HepG2 (cell line): ENCODE data around the gene RGS19. TPM values are rescaled to one million over a fixed set of nuclear protein-coding genes. Genes with fewer than 3 reads are reported as not detected.
A peak's percentile ranks its signal among the peaks of the same experiment; 100 is the strongest.

Source experiments
- AKAP8 ChIP-seq: sonication (generic); formaldehyde crosslinking; IDR thresholded peaks from 2 replicates; pipeline ENCODE4 v1.5.1; 2020; ENCODE audit warnings: mild to moderate bottlenecking, missing genetic modification reagents
- KDM3A ChIP-seq: IDR thresholded peaks from 2 replicates; pipeline ENCODE4 v1.6.1; 2018; ENCODE audit warnings: low read depth, missing compliant biosample characterization
- MAZ ChIP-seq, 2 experiments: sonication (generic) in 1 of 2; formaldehyde crosslinking in 1 of 2; IDR thresholded peaks; 2 replicates each; pipeline versions ENCODE4 v1.5.0 to v1.6.1; 2012 to 2020; ENCODE audit warnings: low read depth in 2 of 2, mild to moderate bottlenecking in 2 of 2, borderline replicate concordance in 1 of 2, improper control_type of control experiment in 1 of 2, low read length in 1 of 2, missing genetic modification reagents in 1 of 2, moderate library complexity in 1 of 2
- NR2F2 ChIP-seq: IDR thresholded peaks from 2 replicates; pipeline ENCODE4 v1.6.1; 2012; ENCODE audit warnings: low read depth, inconsistent platforms, borderline replicate concordance
- RBM22 ChIP-seq: fragments of 200-400 bp; formaldehyde crosslinking; optimal IDR thresholded peaks from 2 replicates; pipeline ENCODE3; 2017; ENCODE audit warnings: mild to moderate bottlenecking, low read length, moderate library complexity
- RFX3 ChIP-seq: IDR thresholded peaks from 2 replicates; pipeline ENCODE4 v1.6.1; 2016; ENCODE audit warnings: missing biosample characterization, missing genetic modification reagents
- SIX1 ChIP-seq: sonication (generic); formaldehyde crosslinking; IDR thresholded peaks from 2 replicates; pipeline ENCODE4 v1.4.0; 2020; ENCODE audit warnings: missing genetic modification reagents, borderline replicate concordance
- ZNF138 ChIP-seq: sonication (generic); formaldehyde crosslinking; IDR thresholded peaks from 2 replicates; pipeline ENCODE4 v1.5.0; 2020; ENCODE audit warnings: mild to moderate bottlenecking, low read depth, missing genetic modification reagents
- ZNF33B ChIP-seq: sonication (generic); formaldehyde crosslinking; IDR thresholded peaks from 2 replicates; pipeline ENCODE4 v1.5.1; 2020; ENCODE audit warnings: mild to moderate bottlenecking, missing genetic modification reagents
- ZNF383 ChIP-seq: sonication (generic); formaldehyde crosslinking; IDR thresholded peaks from 2 replicates; pipeline ENCODE4 v1.4.0; 2020; ENCODE audit warnings: missing genetic modification reagents, mild to moderate bottlenecking, borderline replicate concordance
- ZNF432 ChIP-seq: sonication (generic); formaldehyde crosslinking; IDR thresholded peaks from 2 replicates; pipeline ENCODE4 v1.5.0; 2020; ENCODE audit warnings: missing genetic modification reagents, mild to moderate bottlenecking, borderline replicate concordance
- ZNF510 ChIP-seq: sonication (generic); formaldehyde crosslinking; IDR thresholded peaks from 2 replicates; pipeline ENCODE4 v1.4.0; 2020; ENCODE audit warnings: low read depth, mild to moderate bottlenecking, missing genetic modification reagents
- ZNF761 ChIP-seq: sonication (generic); formaldehyde crosslinking; conservative IDR thresholded peaks from 2 replicates; pipeline ENCODE4 v1.4.0; 2020; ENCODE audit warnings: mild to moderate bottlenecking, missing genetic modification reagents
- ZNF883 ChIP-seq: sonication (generic); formaldehyde crosslinking; IDR thresholded peaks from 2 replicates; pipeline ENCODE4 v1.5.1; 2020; ENCODE audit warnings: mild to moderate bottlenecking, missing genetic modification reagents; ENCODE audit errors: not compliant biosample characterization
- polyA plus RNA-seq, 8 experiments: library from polyadenylated mRNA; depleted of rRNA in 3 of 8; stranded (reverse) in 7 of 8; unstranded in 1 of 8; fragments of >200 nt; fragmentation: Illumina TruSeq in 4 of 8; extraction: Trizol in 4 of 8; gene quantifications; 2 replicates each; pipeline versions ENCODE4 v1.2.1 to v1.2.3, GENCODE V29; 2011 to 2016; ENCODE audit warnings: low read depth in 4 of 8, missing spikeins in 1 of 8, mixed read lengths in 1 of 8; ENCODE audit not compliant: insufficient read depth in 1 of 8
- total RNA-seq, 5 experiments: library from RNA; depleted of rRNA; stranded (reverse); fragments of >200 nt; fragmentation: Illumina TruSeq; extraction: Trizol; gene quantifications; 2 replicates each; pipeline ENCODE4 v1.2.3, GENCODE V29; 2016; ENCODE audit warnings: low read depth in 1 of 5
- TF ChIP-seq, protein P1 (sequence below): sonication (generic); formaldehyde crosslinking; IDR thresholded peaks from 2 replicates; pipeline ENCODE4 v1.5.0; 2020; ENCODE audit warnings: missing genetic modification reagents
- TF ChIP-seq, protein P2 (sequence below): sonication (generic); formaldehyde crosslinking; IDR thresholded peaks from 2 replicates; pipeline ENCODE4 v1.4.0; 2020; ENCODE audit warnings: missing genetic modification reagents, borderline replicate concordance
- TF ChIP-seq, protein P3 (sequence below): sonication (generic); formaldehyde crosslinking; IDR thresholded peaks from 2 replicates; pipeline ENCODE4 v1.4.0; 2020; ENCODE audit warnings: mild to moderate bottlenecking, missing genetic modification reagents

RGS19 gene
- total and polyA plus RNA-seq, 2 of the 13 experiments (the other 11 are each of a cell fraction or from before 2014, with no cell fraction given): 10.7 to 11.9 TPM

DNA sequence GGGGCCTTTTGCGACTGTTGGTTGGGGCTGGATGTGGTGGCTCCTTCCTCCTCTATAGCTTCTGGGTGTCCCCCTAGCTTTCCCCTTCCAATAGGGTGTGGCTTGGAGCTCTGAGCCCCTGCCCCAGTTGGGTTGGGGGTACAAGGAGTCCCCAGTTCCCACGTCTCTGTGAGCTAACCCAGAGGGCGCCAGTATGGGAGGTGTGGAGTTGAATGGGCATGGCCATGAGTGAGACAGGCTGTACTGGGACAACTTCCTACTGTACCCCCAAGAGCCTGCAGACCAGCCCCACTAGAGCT is 42.2 kb downstream of the RGS19 start (continued):
- TF ChIP-seq, protein P1, sequence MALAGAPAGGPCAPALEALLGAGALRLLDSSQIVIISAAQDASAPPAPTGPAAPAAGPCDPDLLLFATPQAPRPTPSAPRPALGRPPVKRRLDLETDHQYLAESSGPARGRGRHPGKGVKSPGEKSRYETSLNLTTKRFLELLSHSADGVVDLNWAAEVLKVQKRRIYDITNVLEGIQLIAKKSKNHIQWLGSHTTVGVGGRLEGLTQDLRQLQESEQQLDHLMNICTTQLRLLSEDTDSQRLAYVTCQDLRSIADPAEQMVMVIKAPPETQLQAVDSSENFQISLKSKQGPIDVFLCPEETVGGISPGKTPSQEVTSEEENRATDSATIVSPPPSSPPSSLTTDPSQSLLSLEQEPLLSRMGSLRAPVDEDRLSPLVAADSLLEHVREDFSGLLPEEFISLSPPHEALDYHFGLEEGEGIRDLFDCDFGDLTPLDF: 0 out of 2 replicates have a peak, but pooled peaks have one; percentile 34
- no peak for TF ChIP-seq MAZ (IDR thresholded peaks at IDR 0.05; ENCODE audit: borderline replicate concordance, low read depth, low read length)
- TF ChIP-seq MAZ (CRISPR knock-in tag; IDR thresholded peaks at IDR 0.05; ENCODE audit: low read depth): 0 out of 2 replicates have a peak, but pooled peaks have one; percentile 30
- no peak for TF ChIP-seq ZNF33B (CRISPR knock-in tag)
- TF ChIP-seq RBM22: peak; percentile 84
- peak; percentile 12; the same call in 1 of the 2 replicates for TF ChIP-seq KDM3A (CRISPR knock-in tag)
- 0 out of 2 replicates have a peak, but pooled peaks have one; percentile 5 for TF ChIP-seq ZNF432 (CRISPR knock-in tag)
- TF ChIP-seq ZNF510 (CRISPR knock-in tag): 0 out of 2 replicates have a peak, but pooled peaks have one; percentile 54
- 0 out of 2 replicates have a peak, but pooled peaks have one; percentile 3 for TF ChIP-seq ZNF761 (CRISPR knock-in tag)
- peak; percentile 16 for TF ChIP-seq ZNF883 (CRISPR knock-in tag)
- TF ChIP-seq, protein P2, sequence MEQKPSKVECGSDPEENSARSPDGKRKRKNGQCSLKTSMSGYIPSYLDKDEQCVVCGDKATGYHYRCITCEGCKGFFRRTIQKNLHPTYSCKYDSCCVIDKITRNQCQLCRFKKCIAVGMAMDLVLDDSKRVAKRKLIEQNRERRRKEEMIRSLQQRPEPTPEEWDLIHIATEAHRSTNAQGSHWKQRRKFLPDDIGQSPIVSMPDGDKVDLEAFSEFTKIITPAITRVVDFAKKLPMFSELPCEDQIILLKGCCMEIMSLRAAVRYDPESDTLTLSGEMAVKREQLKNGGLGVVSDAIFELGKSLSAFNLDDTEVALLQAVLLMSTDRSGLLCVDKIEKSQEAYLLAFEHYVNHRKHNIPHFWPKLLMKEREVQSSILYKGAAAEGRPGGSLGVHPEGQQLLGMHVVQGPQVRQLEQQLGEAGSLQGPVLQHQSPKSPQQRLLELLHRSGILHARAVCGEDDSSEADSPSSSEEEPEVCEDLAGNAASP (CRISPR knock-in tag): no peak
- TF ChIP-seq ZNF383 (CRISPR knock-in tag): 0 out of 2 replicates have a peak, but pooled peaks have one; percentile 10
- no peak for TF ChIP-seq AKAP8
- TF ChIP-seq RFX3 (CRISPR knock-in tag): no peak
- 0 out of 2 replicates have a peak, but pooled peaks have one; percentile 48 for TF ChIP-seq ZNF138 (CRISPR knock-in tag)
- TF ChIP-seq, protein P3, sequence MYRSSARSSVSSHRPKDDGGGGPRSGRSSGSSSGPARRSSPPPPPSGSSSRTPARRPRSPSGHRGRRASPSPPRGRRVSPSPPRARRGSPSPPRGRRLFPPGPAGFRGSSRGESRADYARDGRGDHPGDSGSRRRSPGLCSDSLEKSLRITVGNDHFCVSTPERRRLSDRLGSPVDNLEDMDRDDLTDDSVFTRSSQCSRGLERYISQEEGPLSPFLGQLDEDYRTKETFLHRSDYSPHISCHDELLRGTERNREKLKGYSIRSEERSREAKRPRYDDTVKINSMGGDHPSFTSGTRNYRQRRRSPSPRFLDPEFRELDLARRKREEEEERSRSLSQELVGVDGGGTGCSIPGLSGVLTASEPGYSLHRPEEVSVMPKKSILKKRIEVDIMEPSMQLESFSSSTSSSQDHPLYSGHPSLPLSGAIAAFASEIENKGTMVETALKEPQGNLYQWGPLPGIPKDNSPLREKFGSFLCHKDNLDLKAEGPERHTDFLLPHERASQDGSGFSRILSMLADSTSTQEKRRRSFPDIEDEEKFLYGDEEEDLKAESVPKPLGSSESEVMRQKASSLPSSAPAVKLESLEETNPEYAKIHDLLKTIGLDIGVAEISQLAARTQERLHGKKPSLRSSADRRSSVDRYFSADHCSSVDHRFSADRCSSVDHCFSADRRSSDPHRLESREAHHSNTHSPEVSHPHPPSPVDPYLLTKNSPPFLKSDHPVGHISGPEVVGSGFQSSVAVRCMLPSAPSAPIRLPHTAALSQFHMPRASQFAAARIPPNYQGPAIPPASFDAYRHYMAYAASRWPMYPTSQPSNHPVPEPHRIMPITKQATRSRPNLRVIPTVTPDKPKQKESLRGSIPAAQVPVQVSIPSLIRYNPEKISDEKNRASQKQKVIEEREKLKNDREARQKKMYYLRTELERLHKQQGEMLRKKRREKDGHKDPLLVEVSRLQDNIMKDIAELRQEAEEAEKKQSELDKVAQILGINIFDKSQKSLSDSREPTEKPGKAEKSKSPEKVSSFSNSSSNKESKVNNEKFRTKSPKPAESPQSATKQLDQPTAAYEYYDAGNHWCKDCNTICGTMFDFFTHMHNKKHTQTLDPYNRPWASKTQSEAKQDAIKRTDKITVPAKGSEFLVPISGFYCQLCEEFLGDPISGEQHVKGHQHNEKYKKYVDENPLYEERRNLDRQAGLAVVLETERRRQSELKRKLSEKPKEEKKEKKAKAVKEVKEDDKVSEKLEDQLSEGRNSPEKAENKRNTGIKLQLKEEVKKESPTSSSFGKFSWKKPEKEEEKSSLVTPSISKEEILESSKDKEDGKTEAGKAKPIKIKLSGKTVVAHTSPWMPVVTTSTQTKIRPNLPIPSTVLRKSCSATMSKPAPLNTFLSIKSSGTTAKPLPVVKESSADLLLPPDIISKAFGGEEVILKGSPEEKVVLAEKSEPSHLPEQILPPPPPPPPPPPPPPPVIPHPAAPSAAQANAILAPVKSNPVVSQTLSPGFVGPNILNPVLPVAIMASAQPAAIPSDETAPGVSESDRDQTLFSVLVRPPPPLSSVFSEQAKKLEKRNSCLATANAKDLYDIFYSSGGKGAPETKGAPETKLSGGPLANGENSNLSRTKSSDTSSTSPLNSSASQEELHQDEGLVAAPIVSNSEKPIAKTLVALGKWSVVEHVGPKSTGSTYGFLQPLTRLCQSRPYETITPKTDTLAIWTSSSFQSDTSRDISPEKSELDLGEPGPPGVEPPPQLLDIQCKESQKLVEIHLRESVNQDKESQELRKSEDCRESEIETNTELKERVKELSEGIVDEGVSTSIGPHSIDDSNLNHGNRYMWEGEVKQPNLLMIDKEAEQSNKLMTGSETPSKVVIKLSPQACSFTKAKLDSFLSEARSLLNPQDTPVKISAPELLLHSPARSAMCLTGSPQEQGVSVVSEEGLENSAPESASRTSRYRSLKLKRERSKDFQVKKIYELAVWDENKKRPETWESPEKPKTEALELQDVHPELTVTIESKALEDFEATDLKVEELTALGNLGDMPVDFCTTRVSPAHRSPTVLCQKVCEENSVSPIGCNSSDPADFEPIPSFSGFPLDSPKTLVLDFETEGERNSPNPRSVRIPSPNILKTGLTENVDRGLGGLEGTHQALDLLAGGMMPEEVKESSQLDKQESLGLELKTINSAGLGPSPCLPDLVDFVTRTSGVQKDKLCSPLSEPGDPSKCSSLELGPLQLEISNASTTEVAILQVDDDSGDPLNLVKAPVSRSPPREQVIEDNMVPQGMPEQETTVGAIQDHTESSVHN: 0 out of 2 replicates have a peak, but pooled peaks have one; percentile 15
- peak; percentile 44; the same call in 1 of the 2 replicates for TF ChIP-seq NR2F2
- TF ChIP-seq SIX1 (CRISPR knock-in tag): 0 out of 2 replicates have a peak, but pooled peaks have one; percentile 0
